Stomach (tissue), 4 donors: ENCODE measurements around the gene BABAM2.

Experiments
- EP300 ChIP-seq: sonication (generic); formaldehyde crosslinking; IDR thresholded peaks from one replicate; pipeline ENCODE4 v1.6.1; 2017; ENCODE audit warnings: antibody characterized with exemption
- POLR2A ChIP-seq, 4 donors: fragments of 450-650 bp; IDR thresholded peaks; one replicate each; pipeline ENCODE4 v1.6.1; 2016; ENCODE audit warnings: antibody characterized with exemption in 4 of 4, control low read depth in 2 of 4, mild to moderate bottlenecking in 1 of 4, moderate library complexity in 1 of 4
- POLR2AphosphoS5 ChIP-seq, 3 donors: sonication (generic); formaldehyde crosslinking; IDR thresholded peaks; one replicate each; pipeline ENCODE4 v1.6.1; 2016; ENCODE audit warnings: antibody characterized with exemption in 3 of 3
- TF ChIP-seq, protein P1 (sequence below), 7 experiments: fragments of 450-650 bp in 4 of 7; fragments of 200-600 bp in 3 of 7; sonication (generic) in 3 of 7; IDR thresholded peaks; one replicate each; pipeline ENCODE4 v1.5.1; 2016 to 2019; ENCODE audit warnings: antibody characterized with exemption in 7 of 7, control low read depth in 2 of 7, mild to moderate bottlenecking in 1 of 7

DNA sequence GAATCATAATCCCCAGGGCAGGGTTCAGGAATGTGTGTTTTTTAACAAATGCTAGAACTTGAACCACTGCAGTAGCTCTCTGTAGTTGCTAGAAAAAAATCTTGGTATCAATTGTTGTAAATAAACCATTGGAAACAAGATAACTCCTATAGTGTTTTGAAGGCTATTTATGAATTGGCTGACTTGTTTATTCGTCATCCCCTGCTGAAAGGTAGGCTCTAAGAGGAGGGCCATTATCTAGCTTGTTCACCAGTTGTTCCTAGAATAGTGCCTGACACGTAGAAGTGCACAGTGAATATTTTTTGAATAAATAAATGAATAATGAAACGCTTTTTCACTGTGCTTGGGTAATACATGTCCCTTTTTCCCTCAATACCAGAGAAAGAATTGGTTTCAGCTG is 211.4 kb downstream of the BABAM2 start:
- TF ChIP-seq, protein P1, sequence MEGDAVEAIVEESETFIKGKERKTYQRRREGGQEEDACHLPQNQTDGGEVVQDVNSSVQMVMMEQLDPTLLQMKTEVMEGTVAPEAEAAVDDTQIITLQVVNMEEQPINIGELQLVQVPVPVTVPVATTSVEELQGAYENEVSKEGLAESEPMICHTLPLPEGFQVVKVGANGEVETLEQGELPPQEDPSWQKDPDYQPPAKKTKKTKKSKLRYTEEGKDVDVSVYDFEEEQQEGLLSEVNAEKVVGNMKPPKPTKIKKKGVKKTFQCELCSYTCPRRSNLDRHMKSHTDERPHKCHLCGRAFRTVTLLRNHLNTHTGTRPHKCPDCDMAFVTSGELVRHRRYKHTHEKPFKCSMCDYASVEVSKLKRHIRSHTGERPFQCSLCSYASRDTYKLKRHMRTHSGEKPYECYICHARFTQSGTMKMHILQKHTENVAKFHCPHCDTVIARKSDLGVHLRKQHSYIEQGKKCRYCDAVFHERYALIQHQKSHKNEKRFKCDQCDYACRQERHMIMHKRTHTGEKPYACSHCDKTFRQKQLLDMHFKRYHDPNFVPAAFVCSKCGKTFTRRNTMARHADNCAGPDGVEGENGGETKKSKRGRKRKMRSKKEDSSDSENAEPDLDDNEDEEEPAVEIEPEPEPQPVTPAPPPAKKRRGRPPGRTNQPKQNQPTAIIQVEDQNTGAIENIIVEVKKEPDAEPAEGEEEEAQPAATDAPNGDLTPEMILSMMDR (IDR thresholded peaks at IDR 0.05): no peak
- no peak for TF ChIP-seq EP300
- no peak for TF ChIP-seq POLR2AphosphoS5 (IDR thresholded peaks at IDR 0.05)
- TF ChIP-seq POLR2A (IDR thresholded peaks at IDR 0.05): no peak
